ENCODE measurements around the gene NCAPG2.

DNA sequence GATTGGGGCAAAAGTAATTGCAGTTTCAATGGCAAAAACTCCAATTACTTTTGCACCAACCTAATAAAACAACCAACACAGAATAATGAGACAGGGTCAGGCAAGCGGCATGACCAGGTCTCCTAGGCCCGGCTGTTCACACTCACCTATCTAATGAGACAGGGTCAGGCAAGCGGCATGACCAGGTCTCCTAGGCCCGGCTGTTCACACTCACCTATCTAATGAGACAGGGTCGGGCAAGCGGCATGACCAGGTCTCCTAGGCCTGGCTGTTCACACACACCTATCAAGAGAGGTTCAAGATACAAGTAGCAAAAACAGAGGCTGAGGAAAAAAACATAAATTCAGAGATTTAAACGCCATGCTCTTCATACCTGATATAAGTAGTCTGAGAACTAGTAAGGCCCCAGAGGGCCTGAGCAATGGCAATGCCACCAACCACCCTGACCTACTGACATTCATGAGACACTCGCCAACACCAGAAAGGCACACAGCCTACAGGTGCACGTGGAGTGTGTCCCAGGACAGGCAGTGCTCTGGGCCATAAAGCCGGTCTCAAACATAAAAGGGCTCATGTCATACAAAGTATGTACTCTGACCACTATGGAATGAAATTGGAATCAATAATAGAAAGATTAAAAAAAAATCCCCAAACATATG, 40.6 kb upstream of the NCAPG2 start:
- no peak for TF ChIP-seq TARDBP (CRISPR knock-in tag; IDR thresholded peaks at IDR 0.05)
- no peak for TF ChIP-seq SP1 (IDR thresholded peaks at IDR 0.05)
- no peak for TF ChIP-seq SP1 (CRISPR knock-in tag; IDR thresholded peaks at IDR 0.05)
- no peak for TF ChIP-seq NR2F1 (CRISPR knock-in tag; IDR thresholded peaks at IDR 0.05)
- TF ChIP-seq ZNF572 (CRISPR knock-in tag; IDR thresholded peaks at IDR 0.05) = no peak
- TF ChIP-seq KDM1A (CRISPR knock-in tag; IDR thresholded peaks at IDR 0.05) = no peak
- no peak for TF ChIP-seq CEBPB (IDR thresholded peaks at IDR 0.05; ENCODE audit: borderline replicate concordance, low read depth, low read length)
- TF ChIP-seq TRIM24 (CRISPR knock-in tag; IDR thresholded peaks at IDR 0.05) = no peak
- TF ChIP-seq RELA (CRISPR knock-in tag; IDR thresholded peaks at IDR 0.05) = no peak
- TF ChIP-seq ZSCAN29 (CRISPR knock-in tag; conservative IDR thresholded peaks at IDR 0.05) = no peak

All from HepG2 (cell line).